Uterus (tissue), 2 donors: ENCODE data around the gene CHPT1.
"Not testable (repeated sequence)": the region's sequence is repeated elsewhere in the genome, so short reads cannot be mapped to it uniquely, and the experiment has no call there.

ENCODE experiments used
- POLR2A ChIP-seq, 2 donors: fragments of 450-650 bp; IDR thresholded peaks; one replicate each; pipeline ENCODE4 v1.6.1; 2016; ENCODE audit warnings: antibody characterized with exemption in 2 of 2, mild to moderate bottlenecking in 1 of 2, moderate library complexity in 1 of 2
- TF ChIP-seq, protein P1 (sequence below), 4 experiments: fragments of 200-600 bp in 2 of 4; fragments of 450-650 bp in 2 of 4; sonication (generic) in 2 of 4; IDR thresholded peaks; one replicate each; pipeline ENCODE4 v1.5.1; 2016 to 2019; ENCODE audit warnings: antibody characterized with exemption in 4 of 4, mild to moderate bottlenecking in 2 of 4, moderate library complexity in 1 of 4

DNA sequence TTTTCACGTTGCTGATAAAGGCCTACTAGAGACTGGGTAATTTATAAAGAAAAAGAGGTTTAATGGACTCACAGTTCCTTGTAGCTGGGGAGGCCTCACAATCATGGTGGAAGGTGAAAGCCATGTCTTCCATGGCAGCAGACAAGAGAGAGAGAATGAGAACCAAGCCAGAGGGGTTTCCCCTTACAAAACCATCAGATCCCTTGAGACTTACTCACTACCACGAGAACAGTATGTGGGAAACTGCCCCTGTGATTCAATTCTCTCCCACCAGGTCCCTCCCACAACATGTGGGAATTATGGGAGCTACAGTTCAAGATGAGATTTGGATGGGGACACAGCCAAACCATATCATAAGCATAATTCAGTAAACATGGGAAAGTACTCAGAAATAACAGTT, 36.8 kb upstream of the CHPT1 start:
- TF ChIP-seq, protein P1, sequence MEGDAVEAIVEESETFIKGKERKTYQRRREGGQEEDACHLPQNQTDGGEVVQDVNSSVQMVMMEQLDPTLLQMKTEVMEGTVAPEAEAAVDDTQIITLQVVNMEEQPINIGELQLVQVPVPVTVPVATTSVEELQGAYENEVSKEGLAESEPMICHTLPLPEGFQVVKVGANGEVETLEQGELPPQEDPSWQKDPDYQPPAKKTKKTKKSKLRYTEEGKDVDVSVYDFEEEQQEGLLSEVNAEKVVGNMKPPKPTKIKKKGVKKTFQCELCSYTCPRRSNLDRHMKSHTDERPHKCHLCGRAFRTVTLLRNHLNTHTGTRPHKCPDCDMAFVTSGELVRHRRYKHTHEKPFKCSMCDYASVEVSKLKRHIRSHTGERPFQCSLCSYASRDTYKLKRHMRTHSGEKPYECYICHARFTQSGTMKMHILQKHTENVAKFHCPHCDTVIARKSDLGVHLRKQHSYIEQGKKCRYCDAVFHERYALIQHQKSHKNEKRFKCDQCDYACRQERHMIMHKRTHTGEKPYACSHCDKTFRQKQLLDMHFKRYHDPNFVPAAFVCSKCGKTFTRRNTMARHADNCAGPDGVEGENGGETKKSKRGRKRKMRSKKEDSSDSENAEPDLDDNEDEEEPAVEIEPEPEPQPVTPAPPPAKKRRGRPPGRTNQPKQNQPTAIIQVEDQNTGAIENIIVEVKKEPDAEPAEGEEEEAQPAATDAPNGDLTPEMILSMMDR (IDR thresholded peaks at IDR 0.05) = not testable (repeated sequence)
- TF ChIP-seq POLR2A (IDR thresholded peaks at IDR 0.05) = not testable (repeated sequence)
